Prostate gland (tissue), 2 donors: Measurements from ENCODE around the gene SAFB2. TPM values are rescaled to one million over a fixed set of nuclear protein-coding genes. Genes with fewer than 3 reads are reported as not detected.
A peak's percentile ranks its signal among the peaks of the same experiment; 100 is the strongest.

Experiments
- DNase-seq: peaks from one replicate; pipeline ENCODE4 v3.0.0-alpha.2; 2019; ENCODE audit warnings: low spot score
- H3K27ac ChIP-seq, 2 donors: fragments of 200-600 bp; sonication (generic); 2 replicates each; pipeline ENCODE4 v1.5.1; 2017 to 2019
- H3K27me3 ChIP-seq: fragments of 200-600 bp; sonication (generic); replicated peaks from 2 replicates; pipeline ENCODE4 v1.5.1; 2019; ENCODE audit not compliant: insufficient read depth
- H3K36me3 ChIP-seq, 2 donors: fragments of 200-600 bp; sonication (generic); 1 replicate in 1 of 2; 2 replicates in 1 of 2; pipeline versions ENCODE4 v1.5.1 to v1.8.1; 2017 to 2019
- H3K4me1 ChIP-seq: fragments of 200-600 bp; sonication (generic); replicated peaks from 2 replicates; pipeline ENCODE4 v1.5.1; 2019
- H3K4me3 ChIP-seq, 2 donors: fragments of 200-600 bp; sonication (generic); 2 replicates each; pipeline ENCODE4 v1.5.1; 2017 to 2019
- H3K9me3 ChIP-seq: fragments of 200-600 bp; sonication (generic); 2 replicates; pipeline ENCODE4 v1.5.1; 2017
- CTCF ChIP-seq, 4 experiments: fragments of 200-600 bp in 2 of 4; fragments of 450-650 bp in 2 of 4; sonication (generic) in 2 of 4; IDR thresholded peaks; 1 replicate in 3 of 4; 2 replicates in 1 of 4; pipeline ENCODE4 v1.5.1; 2016 to 2019; ENCODE audit warnings: antibody characterized with exemption in 4 of 4, mild to moderate bottlenecking in 2 of 4, moderate library complexity in 2 of 4
- POLR2A ChIP-seq: fragments of 450-650 bp; IDR thresholded peaks from one replicate; pipeline ENCODE4 v1.6.1; 2016; ENCODE audit warnings: antibody characterized with exemption, mild to moderate bottlenecking
- POLR2AphosphoS5 ChIP-seq: sonication (generic); formaldehyde crosslinking; IDR thresholded peaks from one replicate; pipeline ENCODE4 v1.6.1; 2017; ENCODE audit warnings: antibody characterized with exemption
- WGBS: methylation state at CpG from one replicate; pipeline ENCODE4 v1.1.5; 2018; 5-methylcytosine and 5-hydroxymethylcytosine counted together
- intact Hi-C: fragments of 100-400 bp; cut with DNase I; formaldehyde crosslinking; loops from one replicate; pipeline ENCODE4 v1.14.2; 2022
- total RNA-seq, 2 donors: library from RNA; depleted of rRNA; stranded (reverse); fragments of >200 nt; gene quantifications; one replicate each; pipeline ENCODE4 v1.1.0, GENCODE V29; 2016

SAFB2 gene
- 100 to 1,000 TPM in 1 of 2 donors, 10 to 100 TPM in 1; 37.8 to 118 TPM for total RNA-seq

- H3K4me1 ChIP-seq, result peaks cover 8% of the 10 kb centered on the region
- TF ChIP-seq POLR2AphosphoS5, result peak; percentile 100
- peak in 2 of 4 experiments; percentile 8 to 26 for TF ChIP-seq CTCF (IDR thresholded peaks at IDR 0.05)
- TF ChIP-seq POLR2A, result peak; percentile 95
These were observed at the start of gene SAFB2, which contains the start of gene SAFB for GRCh38 chr19:5622465-5623396. Gene SAFB2, minus strand, starts transcription at chr19:5622776. Its CDS starts 61 bp downstream, at chr19:5622715. Gene SAFB, plus strand, starts transcription at chr19:5623083. Its CDS starts 123 bp downstream, at chr19:5623206.

GRCh38 chr19:5671600-5671999, 49.0 kb upstream of the SAFB2 start:
- 78% methylated on average over 7 of the region's 7 CpGs for WGBS
- intact Hi-C loops, result no loop called here
- Histone ChIP-seq H3K27me3 (no peaks in the 10 kb centered on the region), H3K27ac (no peak overlapping the region), H3K4me1 (no peaks in the 10 kb centered on the region), H3K4me3 (no peak overlapping the region), H3K36me3 (peaks cover 9 to 18% of the 10 kb centered on the region in 2 donors), H3K9me3 (no peaks in the 10 kb centered on the region)
- DNase-seq, result no peak
- TF ChIP-seq CTCF (IDR thresholded peaks at IDR 0.05) (no peak), POLR2A (no peak), POLR2AphosphoS5 (no peak)

More at GRCh38 chr19:5622465-5623396, at the start of gene SAFB2, which contains the start of gene SAFB:
- Histone ChIP-seq H3K9me3 (no peaks in the 10 kb centered on the region), H3K27ac (peak within 1 kb of the TSS; percentile 96 to 98), H3K4me3 (peak within 1 kb of the TSS; percentile 89 to 99), H3K27me3 (no peaks in the 10 kb centered on the region), H3K36me3 (peaks cover 0 to 5% of the 10 kb centered on the region in 2 donors)
- intact Hi-C loops, result loop anchor here (2.0 kb wide), 1 partner anchor 68 kb away; the partner anchor contains the start of gene RPL36
- WGBS, result under 1% methylated on average over 90 of the region's 116 CpGs
- DNase-seq, result peak; percentile 98

- Histone ChIP-seq H3K4me3 (no peak overlapping the region), H3K4me1 (no peaks in the 10 kb centered on the region), H3K36me3 (peaks cover 17 to 38% of the 10 kb centered on the region in 2 donors), H3K27ac (no peak overlapping the region), H3K9me3 (no peaks in the 10 kb centered on the region), H3K27me3 (no peaks in the 10 kb centered on the region)
- DNase-seq, result no peak
- no peak for TF ChIP-seq CTCF (IDR thresholded peaks at IDR 0.05)
- TF ChIP-seq POLR2A, result no peak
- no peak for TF ChIP-seq POLR2AphosphoS5
- intact Hi-C loops, result no loop called here
- WGBS, result 85% methylated on average over 11 of the region's 11 CpGs
These were observed 46.6 kb upstream of the SAFB2 start for GRCh38 chr19:5669212-5669611.

GRCh38 chr19:5667751-5668271, 45.2 kb upstream of the SAFB2 start:
- Histone ChIP-seq H3K27ac (no peak overlapping the region), H3K9me3 (no peaks in the 10 kb centered on the region), H3K4me1 (no peaks in the 10 kb centered on the region), H3K36me3 (peaks cover 22 to 49% of the 10 kb centered on the region in 2 donors), H3K27me3 (no peaks in the 10 kb centered on the region), H3K4me3 (no peak overlapping the region)
- WGBS, result 68% methylated on average over 22 of the region's 22 CpGs
- no peak for TF ChIP-seq POLR2A
- TF ChIP-seq CTCF (IDR thresholded peaks at IDR 0.05), result no peak
- TF ChIP-seq POLR2AphosphoS5, result no peak
- intact Hi-C loops, result no loop called here
- DNase-seq, result no peak
